Tibial artery (tissue), 4 donors: ENCODE results near the gene TMEM266.
A peak's percentile ranks its signal among the peaks of the same experiment; 100 is the strongest.

Experiments
- DNase-seq, 2 donors: peaks; one replicate each; pipeline ENCODE4 v3.0.0-alpha.2; 2019
- H3K27ac ChIP-seq, 2 donors: fragments of 200-600 bp; sonication (generic) in 1 of 2; 1 replicate in 1 of 2; 2 replicates in 1 of 2; pipeline ENCODE4 v1.5.1; 2018 to 2019; ENCODE audit warnings: mild to moderate bottlenecking in 1 of 2
- H3K27me3 ChIP-seq, 2 donors: fragments of 200-600 bp; sonication (generic) in 1 of 2; one replicate each; pipeline versions ENCODE4 v1.5.1 to v1.6.0; 2016 to 2019
- H3K36me3 ChIP-seq, 3 donors: fragments of 200-600 bp; sonication (generic) in 2 of 3; one replicate each; pipeline ENCODE4 v1.5.1; 2016 to 2019; ENCODE audit warnings: mild to moderate bottlenecking in 2 of 3
- H3K4me1 ChIP-seq, 4 donors: fragments of 200-600 bp; sonication (generic) in 2 of 4; 1 replicate in 3 of 4; 2 replicates in 1 of 4; pipeline ENCODE4 v1.5.1; 2016 to 2019
- H3K4me3 ChIP-seq, 2 donors: fragments of 200-600 bp; sonication (generic) in 1 of 2; 1 replicate in 1 of 2; 2 replicates in 1 of 2; pipeline ENCODE4 v1.5.1; 2018 to 2019; ENCODE audit warnings: mild to moderate bottlenecking in 2 of 2
- H3K9me3 ChIP-seq, 3 donors: fragments of 200-600 bp; sonication (generic) in 1 of 3; one replicate each; pipeline ENCODE4 v1.5.1; 2016 to 2019
- CTCF ChIP-seq, 2 experiments: fragments of 200-600 bp in 1 of 2; fragments of 450-650 bp in 1 of 2; IDR thresholded peaks; one replicate each; pipeline ENCODE4 v1.5.1; 2017 to 2019; ENCODE audit warnings: antibody characterized with exemption in 2 of 2, mild to moderate bottlenecking in 1 of 2, moderate library complexity in 1 of 2
- intact Hi-C: fragments of 100-400 bp; cut with DNase I; formaldehyde crosslinking; loops from one replicate; pipeline ENCODE4 v1.15.0; 2023; ENCODE audit warnings: low total_unique reads

TMEM266 gene

GRCh38 chr15:76234337-76234889, 174.6 kb downstream of the TMEM266 start:
- intact Hi-C loops, result no loop called here
- H3K27ac ChIP-seq, result no peak overlapping the region
- H3K4me3 ChIP-seq, result no peak overlapping the region
- no peak for DNase-seq
- no peaks in the 10 kb centered on the region for H3K27me3 ChIP-seq
- peaks cover 7 to 11% (median 8%) of the 10 kb centered on the region in 3 donors for H3K36me3 ChIP-seq
- no peak for TF ChIP-seq CTCF (IDR thresholded peaks at IDR 0.05)
- H3K9me3 ChIP-seq, result no peaks in the 10 kb centered on the region
- H3K4me1 ChIP-seq, result no peaks in the 10 kb centered on the region

- DNase-seq, result no peak
- H3K27me3 ChIP-seq, result no peaks in the 10 kb centered on the region
- no peak overlapping the region for H3K4me3 ChIP-seq
- H3K4me1 ChIP-seq, result no peaks in the 10 kb centered on the region
- no peaks in the 10 kb centered on the region for H3K9me3 ChIP-seq
- intact Hi-C loops, result no loop called here
- peaks cover 7 to 11% (median 8%) of the 10 kb centered on the region in 3 donors for H3K36me3 ChIP-seq
- no peak overlapping the region for H3K27ac ChIP-seq
- TF ChIP-seq CTCF (IDR thresholded peaks at IDR 0.05), result peak; percentile 29 to 35
Observed at GRCh38 chr15:76235186-76235826, 175.5 kb downstream of the TMEM266 start.

GRCh38 chr15:76236350-76236749, 176.6 kb downstream of the TMEM266 start:
- Histone ChIP-seq H3K4me3 (no peak overlapping the region), H3K4me1 (no peaks in the 10 kb centered on the region), H3K27ac (no peak overlapping the region), H3K36me3 (peaks cover 0 to 1% (median 0%) of the 10 kb centered on the region in 3 donors), H3K27me3 (no peaks in the 10 kb centered on the region), H3K9me3 (no peaks in the 10 kb centered on the region)
- DNase-seq, result no peak
- intact Hi-C loops, result no loop called here
- TF ChIP-seq CTCF (IDR thresholded peaks at IDR 0.05), result no peak

GRCh38 chr15:76239786-76240185, 180.0 kb downstream of the TMEM266 start:
- no peak for DNase-seq
- Histone ChIP-seq H3K4me1 (no peaks in the 10 kb centered on the region), H3K9me3 (no peaks in the 10 kb centered on the region), H3K4me3 (no peak overlapping the region), H3K27me3 (no peaks in the 10 kb centered on the region), H3K27ac (no peak overlapping the region), H3K36me3 (peaks cover 7 to 12% (median 10%) of the 10 kb centered on the region in 3 donors)
- TF ChIP-seq CTCF (IDR thresholded peaks at IDR 0.05), result no peak
- intact Hi-C loops, result no loop called here

- TF ChIP-seq CTCF (IDR thresholded peaks at IDR 0.05), result no peak
- Histone ChIP-seq H3K36me3 (peaks cover 7 to 12% (median 10%) of the 10 kb centered on the region in 3 donors), H3K27me3 (no peaks in the 10 kb centered on the region), H3K9me3 (no peaks in the 10 kb centered on the region), H3K4me3 (no peak overlapping the region), H3K4me1 (no peaks in the 10 kb centered on the region), H3K27ac (no peak overlapping the region)
- intact Hi-C loops, result no loop called here
- DNase-seq, result no peak
Observed at GRCh38 chr15:76245072-76245610, 185.4 kb downstream of the TMEM266 start.
